ENCODE measurements around the gene GAL3ST3.

DNA sequence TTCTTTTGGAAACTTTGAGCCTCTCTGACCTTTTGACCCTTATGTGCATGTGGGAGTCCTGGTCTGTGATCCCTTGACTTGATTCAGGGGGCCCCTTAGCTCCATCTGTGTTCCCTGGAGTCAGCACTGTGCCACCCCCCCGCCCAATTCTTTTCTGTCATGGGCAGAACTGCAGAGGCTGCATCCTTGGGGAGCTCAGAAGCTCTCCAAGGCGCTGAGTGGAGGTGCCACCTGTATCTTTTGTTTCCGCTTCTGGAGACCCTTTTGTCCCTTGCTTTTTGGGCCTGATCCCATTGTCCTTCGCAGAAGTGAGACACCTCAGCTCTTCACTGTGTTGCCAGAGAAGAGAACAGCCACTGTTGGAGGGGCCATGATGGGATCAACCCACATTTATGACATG lies 18.7 kb upstream of the GAL3ST3 start:
- no peak for TF ChIP-seq GATA3 (IDR thresholded peaks at IDR 0.05; ENCODE audit: low read depth, low read length)
- no peak for TF ChIP-seq GATA2 (IDR thresholded peaks at IDR 0.05; ENCODE audit: low read depth, low read length)
